Spinal cord (tissue), 10 donors: Measurements from ENCODE around the gene WDR91. TPM values are rescaled to one million over a fixed set of nuclear protein-coding genes. Genes with fewer than 3 reads are reported as not detected.

Experiments used
- DNase-seq, 6 donors: peaks; one replicate each; pipeline versions ENCODE4 v3.0.0 to v3.0.0-alpha.2; 2013 to 2015; ENCODE audit warnings: low spot score in 6 of 6, low read depth in 4 of 6
- H3K27ac ChIP-seq: one replicate; pipeline ENCODE4 v1.5.1; 2013; ENCODE audit warnings: low read depth, low read length, control low read depth
- H3K27me3 ChIP-seq: one replicate; pipeline ENCODE4 v1.6.1; 2013; ENCODE audit warnings: low read length; ENCODE audit not compliant: control insufficient read depth, insufficient read depth
- H3K36me3 ChIP-seq: one replicate; pipeline ENCODE4 v1.6.1; 2013; ENCODE audit warnings: low read length; ENCODE audit not compliant: control insufficient read depth, insufficient read depth
- H3K4me1 ChIP-seq: one replicate; pipeline ENCODE4 v1.6.1; 2013; ENCODE audit warnings: low read length; ENCODE audit not compliant: control insufficient read depth, insufficient read depth
- H3K4me3 ChIP-seq: one replicate; pipeline ENCODE4 v1.5.1; 2013; ENCODE audit warnings: low read depth, low read length, control low read depth
- H3K9me3 ChIP-seq: one replicate; pipeline ENCODE4 v1.6.1; 2013; ENCODE audit warnings: low read length; ENCODE audit not compliant: control insufficient read depth, insufficient read depth
- WGBS: methylation state at CpG from one replicate; pipeline ENCODE4 v1.1.5; 2013; ENCODE audit warnings: missing lambda C conversion rate; ENCODE audit not compliant: insufficient coverage; 5-methylcytosine and 5-hydroxymethylcytosine counted together
- polyA plus RNA-seq, 2 donors: library from polyadenylated mRNA; unstranded; fragments of 120-200 nt; gene quantifications; one replicate each; pipeline ENCODE4 v1.2.1, GENCODE V29; 2013; ENCODE audit not compliant: insufficient read length in 2 of 2
- total RNA-seq, 2 donors: library from RNA; depleted of rRNA in 1 of 2; stranded (reverse); fragments of 120-200 nt in 1 of 2; fragments of >200 nt in 1 of 2; gene quantifications; one replicate each; pipeline versions ENCODE4 v1.2.3 to v1.2.4, GENCODE V29; 2013 to 2014
- donor health status: healthy.

Gene WDR91
- total and polyA plus RNA-seq, 4 donors: 11.8 to 27.4 (median 19.8) TPM

- no peak overlapping the region for H3K27ac ChIP-seq
- WGBS: 91% methylated on average over 4 of the region's 10 CpGs
- H3K36me3 ChIP-seq: peaks cover 68% of the 10 kb centered on the region
- H3K27me3 ChIP-seq: no peaks in the 10 kb centered on the region
- no peaks in the 10 kb centered on the region for H3K9me3 ChIP-seq
- DNase-seq: no peak
- H3K4me3 ChIP-seq: no peak overlapping the region
- peaks cover 3% of the 10 kb centered on the region for H3K4me1 ChIP-seq
Observed at GRCh38 chr7:135193615-135194081, 17.7 kb downstream of the WDR91 start.

GRCh38 chr7:135192914-135193536 is 18.3 kb downstream of the WDR91 start:
- peaks cover 3% of the 10 kb centered on the region for H3K4me1 ChIP-seq
- H3K9me3 ChIP-seq: no peaks in the 10 kb centered on the region
- no peak overlapping the region for H3K27ac ChIP-seq
- DNase-seq: no peak
- peaks cover 70% of the 10 kb centered on the region for H3K36me3 ChIP-seq
- 99% methylated on average over 10 of the region's 11 CpGs for WGBS
- no peaks in the 10 kb centered on the region for H3K27me3 ChIP-seq
- H3K4me3 ChIP-seq: no peak overlapping the region

- H3K27me3 ChIP-seq: no peaks in the 10 kb centered on the region
- H3K4me1 ChIP-seq: peaks cover 3% of the 10 kb centered on the region
- H3K36me3 ChIP-seq: peaks cover 70% of the 10 kb centered on the region
- no peak for DNase-seq
- no peak overlapping the region for H3K4me3 ChIP-seq
- H3K9me3 ChIP-seq: no peaks in the 10 kb centered on the region
- no peak overlapping the region for H3K27ac ChIP-seq
Observed at GRCh38 chr7:135190703-135191102, 20.6 kb downstream of the WDR91 start.

- no peaks in the 10 kb centered on the region for H3K9me3 ChIP-seq
- peaks cover 72% of the 10 kb centered on the region for H3K36me3 ChIP-seq
- H3K27me3 ChIP-seq: no peaks in the 10 kb centered on the region
- no peak overlapping the region for H3K4me3 ChIP-seq
- WGBS: 81% methylated on average over 4 of the region's 4 CpGs
- no peak for DNase-seq
- no peak overlapping the region for H3K27ac ChIP-seq
- H3K4me1 ChIP-seq: peaks cover 3% of the 10 kb centered on the region
Observed at GRCh38 chr7:135189961-135190360, 21.4 kb downstream of the WDR91 start.

- Histone ChIP-seq H3K4me1 (no peaks in the 10 kb centered on the region), H3K27me3 (no peaks in the 10 kb centered on the region), H3K9me3 (no peaks in the 10 kb centered on the region), H3K36me3 (peaks cover 72% of the 10 kb centered on the region), H3K27ac (no peak overlapping the region), H3K4me3 (no peak overlapping the region)
- no peak for DNase-seq
- 94% methylated on average over 5 of the region's 6 CpGs for WGBS
Observed at GRCh38 chr7:135189221-135189662, 22.1 kb downstream of the WDR91 start.

- H3K27ac ChIP-seq: no peak overlapping the region
Observed at GRCh38 chr7:135188298-135188984, 22.9 kb downstream of the WDR91 start.

GRCh38 chr7:135186841-135187253 is 24.5 kb downstream of the WDR91 start:
- WGBS: 89% methylated on average over 12 of the region's 12 CpGs
- Histone ChIP-seq H3K4me1 (no peaks in the 10 kb centered on the region), H3K4me3 (no peak overlapping the region), H3K9me3 (peaks cover 4% of the 10 kb centered on the region), H3K27ac (no peak overlapping the region), H3K27me3 (no peaks in the 10 kb centered on the region), H3K36me3 (peaks cover 66% of the 10 kb centered on the region)
- DNase-seq: no peak

More at GRCh38 chr7:135188298-135188984, 22.9 kb downstream of the WDR91 start:
- Histone ChIP-seq H3K4me1 (no peaks in the 10 kb centered on the region), H3K9me3 (no peaks in the 10 kb centered on the region), H3K27me3 (no peaks in the 10 kb centered on the region), H3K36me3 (peaks cover 71% of the 10 kb centered on the region), H3K4me3 (no peak overlapping the region)
- no peak for DNase-seq
- WGBS: 97% methylated on average over 12 of the region's 12 CpGs

- Histone ChIP-seq H3K36me3 (peaks cover 66% of the 10 kb centered on the region), H3K27ac (no peak overlapping the region)
- WGBS: 100% methylated on average over 3 of the region's 3 CpGs
Observed at GRCh38 chr7:135186261-135186540, 25.1 kb downstream of the WDR91 start.

GRCh38 chr7:135185471-135186260 is 25.7 kb downstream of the WDR91 start:
- Histone ChIP-seq H3K27ac (no peak overlapping the region), H3K36me3 (peaks cover 66% of the 10 kb centered on the region), H3K27me3 (no peaks in the 10 kb centered on the region), H3K4me3 (no peak overlapping the region), H3K9me3 (peaks cover 4% of the 10 kb centered on the region), H3K4me1 (no peaks in the 10 kb centered on the region)
- WGBS: 94% methylated on average over 5 of the region's 7 CpGs
- no peak for DNase-seq

More at GRCh38 chr7:135186261-135186540, 25.1 kb downstream of the WDR91 start:
- Histone ChIP-seq H3K4me3 (no peak overlapping the region), H3K4me1 (no peaks in the 10 kb centered on the region), H3K27me3 (no peaks in the 10 kb centered on the region), H3K9me3 (peaks cover 4% of the 10 kb centered on the region)
- DNase-seq: no peak
